Measurements from ENCODE around the gene MPRIP. TPM values are rescaled to one million over a fixed set of nuclear protein-coding genes. Genes with fewer than 3 reads are reported as not detected.

The MPRIP gene
- total RNA-seq, 1 donor from 2014 or later = 863 TPM

DNA sequence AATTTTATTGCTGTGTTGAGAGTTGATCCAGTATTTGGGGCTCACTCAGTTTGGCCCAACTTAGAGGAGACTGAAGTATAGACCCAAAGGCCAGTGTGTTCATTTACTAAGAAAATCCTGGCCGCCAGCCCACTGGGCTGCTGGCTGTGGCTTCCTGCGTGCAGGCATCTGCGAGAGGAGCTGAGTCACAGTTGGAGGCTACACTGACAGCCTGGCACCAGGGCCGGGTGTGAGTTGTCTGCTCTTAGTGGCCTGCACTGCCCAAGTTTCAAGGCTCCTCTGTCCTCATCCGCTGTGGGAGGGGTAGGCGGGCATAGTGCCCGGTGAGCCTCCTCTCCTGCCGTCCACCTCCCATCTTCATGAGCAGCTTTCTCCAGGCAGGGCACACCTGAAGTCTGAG is 109.7 kb downstream of the MPRIP start:
- H3K27ac Mint-ChIP-seq (ENCODE audit: unreplicated experiment) = no peak overlapping the region
- DNase-seq = no peak
- H3K36me3 Mint-ChIP-seq (ENCODE audit: unreplicated experiment) = peaks cover 4% of the 10 kb centered on the region
- H3K4me3 Mint-ChIP-seq (ENCODE audit: unreplicated experiment) = no peak overlapping the region
- peaks cover 17% of the 10 kb centered on the region for H3K27me3 Mint-ChIP-seq (ENCODE audit: unreplicated experiment)
- peaks cover 19% of the 10 kb centered on the region for H3K9me3 Mint-ChIP-seq (ENCODE audit: unreplicated experiment)
- H3K4me1 Mint-ChIP-seq (ENCODE audit: low read depth, unreplicated experiment) = peaks cover 7% of the 10 kb centered on the region
- TF ChIP-seq, protein P1, sequence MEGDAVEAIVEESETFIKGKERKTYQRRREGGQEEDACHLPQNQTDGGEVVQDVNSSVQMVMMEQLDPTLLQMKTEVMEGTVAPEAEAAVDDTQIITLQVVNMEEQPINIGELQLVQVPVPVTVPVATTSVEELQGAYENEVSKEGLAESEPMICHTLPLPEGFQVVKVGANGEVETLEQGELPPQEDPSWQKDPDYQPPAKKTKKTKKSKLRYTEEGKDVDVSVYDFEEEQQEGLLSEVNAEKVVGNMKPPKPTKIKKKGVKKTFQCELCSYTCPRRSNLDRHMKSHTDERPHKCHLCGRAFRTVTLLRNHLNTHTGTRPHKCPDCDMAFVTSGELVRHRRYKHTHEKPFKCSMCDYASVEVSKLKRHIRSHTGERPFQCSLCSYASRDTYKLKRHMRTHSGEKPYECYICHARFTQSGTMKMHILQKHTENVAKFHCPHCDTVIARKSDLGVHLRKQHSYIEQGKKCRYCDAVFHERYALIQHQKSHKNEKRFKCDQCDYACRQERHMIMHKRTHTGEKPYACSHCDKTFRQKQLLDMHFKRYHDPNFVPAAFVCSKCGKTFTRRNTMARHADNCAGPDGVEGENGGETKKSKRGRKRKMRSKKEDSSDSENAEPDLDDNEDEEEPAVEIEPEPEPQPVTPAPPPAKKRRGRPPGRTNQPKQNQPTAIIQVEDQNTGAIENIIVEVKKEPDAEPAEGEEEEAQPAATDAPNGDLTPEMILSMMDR (IDR thresholded peaks at IDR 0.05; ENCODE audit: partially characterized antibody, unreplicated experiment) = no peak

DNA sequence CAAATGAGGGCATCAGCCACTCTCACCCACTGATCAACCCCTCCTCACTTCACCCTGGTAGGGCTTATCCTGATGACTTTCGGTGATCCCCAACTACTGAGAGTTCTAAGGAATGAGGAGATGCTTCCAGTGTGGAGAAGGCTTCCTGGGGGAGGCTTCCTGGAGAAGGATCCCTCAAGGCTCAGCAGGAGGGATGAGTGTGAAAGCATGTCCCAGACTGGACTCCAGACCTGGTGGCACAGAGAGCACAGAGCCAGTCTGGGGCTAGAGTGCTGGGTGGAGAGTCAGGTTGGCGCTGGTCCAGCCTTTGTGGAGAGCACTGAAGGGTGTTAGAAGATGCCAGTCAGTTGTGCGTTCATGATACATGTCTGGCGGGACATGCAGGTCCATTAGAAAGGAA is 110.1 kb downstream of the MPRIP start:
- no peak overlapping the region for H3K4me3 Mint-ChIP-seq (ENCODE audit: unreplicated experiment)
- no peak for DNase-seq
- peaks cover 4% of the 10 kb centered on the region for H3K36me3 Mint-ChIP-seq (ENCODE audit: unreplicated experiment)
- H3K9me3 Mint-ChIP-seq (ENCODE audit: unreplicated experiment) = peaks cover 18% of the 10 kb centered on the region
- H3K27me3 Mint-ChIP-seq (ENCODE audit: unreplicated experiment) = peaks cover 16% of the 10 kb centered on the region
- peaks cover 4% of the 10 kb centered on the region for H3K4me1 Mint-ChIP-seq (ENCODE audit: low read depth, unreplicated experiment)
- TF ChIP-seq, protein P1 (IDR thresholded peaks at IDR 0.05; ENCODE audit: partially characterized antibody, unreplicated experiment) = no peak
- H3K27ac Mint-ChIP-seq (ENCODE audit: unreplicated experiment) = no peak overlapping the region

DNA sequence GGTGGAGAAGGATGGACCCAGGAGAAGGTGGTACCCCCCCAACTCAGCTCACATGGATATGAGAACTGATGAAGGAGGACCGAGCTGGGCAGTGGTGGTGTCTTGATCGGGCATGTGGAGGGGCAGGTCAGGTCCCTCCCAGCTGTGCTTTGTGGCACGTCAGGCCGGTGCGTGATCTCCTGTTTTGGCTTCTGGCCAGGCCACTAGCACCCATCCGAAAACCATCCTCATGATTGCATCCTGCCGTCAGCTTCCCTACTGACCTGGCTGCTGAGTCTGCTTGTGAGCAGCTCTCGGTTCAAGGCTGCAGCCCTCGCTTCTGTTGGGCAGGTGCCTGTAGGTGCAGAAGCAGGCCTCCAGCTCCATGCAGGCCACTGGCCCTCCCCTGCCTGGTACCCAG is 110.8 kb downstream of the MPRIP start:
- Mint-ChIP-seq H3K36me3 (ENCODE audit: unreplicated experiment) (peaks cover 4% of the 10 kb centered on the region), H3K27ac (ENCODE audit: unreplicated experiment) (no peak overlapping the region), H3K4me1 (ENCODE audit: low read depth, unreplicated experiment) (peaks cover 2% of the 10 kb centered on the region), H3K9me3 (ENCODE audit: unreplicated experiment) (peaks cover 14% of the 10 kb centered on the region), H3K4me3 (ENCODE audit: unreplicated experiment) (no peak overlapping the region), H3K27me3 (ENCODE audit: unreplicated experiment) (peaks cover 14% of the 10 kb centered on the region)
- TF ChIP-seq, protein P1 (IDR thresholded peaks at IDR 0.05; ENCODE audit: partially characterized antibody, unreplicated experiment) = no peak
- no peak for DNase-seq

DNA sequence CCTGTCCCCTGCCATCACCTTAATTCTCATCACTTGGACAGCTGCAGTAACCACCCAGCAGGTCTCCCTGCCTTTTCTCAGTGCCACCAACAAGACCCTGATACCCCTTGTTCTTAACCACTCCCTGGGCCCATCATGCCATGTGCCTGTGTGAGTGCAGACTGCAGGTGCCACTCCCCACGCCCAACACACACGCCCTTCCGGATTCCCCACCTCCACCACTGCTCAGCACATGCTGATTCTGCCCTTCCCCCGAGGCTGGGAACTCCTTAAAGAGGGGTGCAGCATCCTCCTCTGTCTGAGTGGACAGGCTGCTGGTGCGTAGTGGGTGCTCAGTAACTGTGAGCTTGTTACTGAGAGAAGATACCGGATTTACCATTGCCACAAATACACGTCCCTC is 111.5 kb downstream of the MPRIP start:
- Mint-ChIP-seq H3K4me3 (ENCODE audit: unreplicated experiment) (no peak overlapping the region), H3K36me3 (ENCODE audit: unreplicated experiment) (peaks cover 4% of the 10 kb centered on the region), H3K27ac (ENCODE audit: unreplicated experiment) (peak overlapping the region; percentile 1), H3K4me1 (ENCODE audit: low read depth, unreplicated experiment) (peaks cover 2% of the 10 kb centered on the region), H3K9me3 (ENCODE audit: unreplicated experiment) (peaks cover 14% of the 10 kb centered on the region), H3K27me3 (ENCODE audit: unreplicated experiment) (peaks cover 14% of the 10 kb centered on the region)
- TF ChIP-seq, protein P1 (IDR thresholded peaks at IDR 0.05; ENCODE audit: partially characterized antibody, unreplicated experiment) = no peak
- no peak for DNase-seq

DNA sequence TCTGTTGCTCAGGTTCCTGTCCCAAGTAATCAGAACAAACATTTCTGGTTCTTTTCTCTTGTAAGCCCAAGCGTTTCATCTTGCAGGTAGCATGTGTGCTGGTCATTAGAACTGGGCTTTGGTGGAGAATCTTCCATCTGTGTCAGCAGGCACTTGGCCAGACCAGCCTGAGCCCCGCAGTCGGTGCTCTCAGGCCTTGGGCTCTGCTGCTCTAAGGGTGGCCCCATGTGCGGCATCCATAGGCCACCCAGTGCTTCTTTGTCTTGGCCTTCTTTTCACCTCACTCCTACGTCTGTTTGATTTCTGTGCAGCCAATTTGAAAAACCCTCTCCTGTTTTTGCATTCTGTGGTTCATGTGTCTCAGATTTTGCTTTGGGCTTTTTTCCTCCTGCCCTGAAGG is 112.3 kb downstream of the MPRIP start:
- Mint-ChIP-seq H3K9me3 (ENCODE audit: unreplicated experiment) (peaks cover 13% of the 10 kb centered on the region), H3K27ac (ENCODE audit: unreplicated experiment) (peak overlapping the region; percentile 1), H3K4me3 (ENCODE audit: unreplicated experiment) (peak overlapping the region; percentile 20), H3K36me3 (ENCODE audit: unreplicated experiment) (peaks cover 4% of the 10 kb centered on the region), H3K4me1 (ENCODE audit: low read depth, unreplicated experiment) (peaks cover 2% of the 10 kb centered on the region), H3K27me3 (ENCODE audit: unreplicated experiment) (peaks cover 14% of the 10 kb centered on the region)
- DNase-seq = no peak
- TF ChIP-seq, protein P1 (IDR thresholded peaks at IDR 0.05; ENCODE audit: partially characterized antibody, unreplicated experiment) = no peak
